H1 (cell line): ENCODE measurements around the gene DIAPH2.

ENCODE experiments used
- JUN ChIP-seq: IDR thresholded peaks from 2 replicates; pipeline ENCODE4 v1.6.1; 2011; ENCODE audit warnings: low read depth, mild to moderate bottlenecking, improper control_type of control experiment, low read length
- SP1 ChIP-seq: IDR thresholded peaks from 2 replicates; pipeline ENCODE4 v1.6.1; 2011; ENCODE audit warnings: low read depth, low read length
- TF ChIP-seq, protein P1 (sequence below), 3 experiments: IDR thresholded peaks; 1 replicate in 2 of 3; 2 replicates in 1 of 3; pipeline versions ENCODE4 v1.5.1 to v1.6.1; 2011; ENCODE audit warnings: low read length in 3 of 3, mild to moderate bottlenecking in 3 of 3, inconsistent platforms in 2 of 3, low read depth in 1 of 3, moderate library complexity in 1 of 3; ENCODE audit not compliant: insufficient read depth in 1 of 3; ENCODE audit errors: control extremely low read depth in 1 of 3

- TF ChIP-seq SP1: no peak
- no peak for TF ChIP-seq JUN
- TF ChIP-seq, protein P1, sequence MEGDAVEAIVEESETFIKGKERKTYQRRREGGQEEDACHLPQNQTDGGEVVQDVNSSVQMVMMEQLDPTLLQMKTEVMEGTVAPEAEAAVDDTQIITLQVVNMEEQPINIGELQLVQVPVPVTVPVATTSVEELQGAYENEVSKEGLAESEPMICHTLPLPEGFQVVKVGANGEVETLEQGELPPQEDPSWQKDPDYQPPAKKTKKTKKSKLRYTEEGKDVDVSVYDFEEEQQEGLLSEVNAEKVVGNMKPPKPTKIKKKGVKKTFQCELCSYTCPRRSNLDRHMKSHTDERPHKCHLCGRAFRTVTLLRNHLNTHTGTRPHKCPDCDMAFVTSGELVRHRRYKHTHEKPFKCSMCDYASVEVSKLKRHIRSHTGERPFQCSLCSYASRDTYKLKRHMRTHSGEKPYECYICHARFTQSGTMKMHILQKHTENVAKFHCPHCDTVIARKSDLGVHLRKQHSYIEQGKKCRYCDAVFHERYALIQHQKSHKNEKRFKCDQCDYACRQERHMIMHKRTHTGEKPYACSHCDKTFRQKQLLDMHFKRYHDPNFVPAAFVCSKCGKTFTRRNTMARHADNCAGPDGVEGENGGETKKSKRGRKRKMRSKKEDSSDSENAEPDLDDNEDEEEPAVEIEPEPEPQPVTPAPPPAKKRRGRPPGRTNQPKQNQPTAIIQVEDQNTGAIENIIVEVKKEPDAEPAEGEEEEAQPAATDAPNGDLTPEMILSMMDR (IDR thresholded peaks at IDR 0.05; ENCODE audit: control extremely low read depth in 1 of 3, insufficient read depth in 1 of 3, low read depth in 1 of 3, low read length in 3 of 3): no peak
Observed at GRCh38 chrX:97602465-97603258, 918.0 kb downstream of the DIAPH2 start.
